Measurements from ENCODE around the gene GRIA1. TPM values are rescaled to one million over a fixed set of nuclear protein-coding genes. Genes with fewer than 3 reads are reported as not detected.

Gene GRIA1
- total RNA-seq, 1 experiment from 2014 or later, result not detected

GRCh38 chr5:153573326-153574033, 83.0 kb downstream of the GRIA1 start:
- DNase-seq (ENCODE audit: low read depth), result no peak
- in situ Hi-C loops (cut with HindIII; ENCODE audit: low pct_unique_long_range_greater_than_20kb, low sequenced_read_pairs), result no loop called here

GRCh38 chr5:153584126-153584959, 93.9 kb downstream of the GRIA1 start:
- in situ Hi-C loops (cut with HindIII; ENCODE audit: low pct_unique_long_range_greater_than_20kb, low sequenced_read_pairs), result no loop called here
- no peak for DNase-seq (ENCODE audit: low read depth)

- in situ Hi-C loops (cut with HindIII; ENCODE audit: low pct_unique_long_range_greater_than_20kb, low sequenced_read_pairs), result no loop called here
- no peak for DNase-seq (ENCODE audit: low read depth)
These were observed 94.5 kb downstream of the GRIA1 start for GRCh38 chr5:153584960-153585359.

GRCh38 chr5:153585622-153586277, 95.3 kb downstream of the GRIA1 start:
- in situ Hi-C loops (cut with HindIII; ENCODE audit: low pct_unique_long_range_greater_than_20kb, low sequenced_read_pairs), result no loop called here
- DNase-seq (ENCODE audit: low read depth), result no peak

GRCh38 chr5:153592081-153592480, 101.6 kb downstream of the GRIA1 start:
- no peak for DNase-seq (ENCODE audit: low read depth)
- in situ Hi-C loops (cut with HindIII; ENCODE audit: low pct_unique_long_range_greater_than_20kb, low sequenced_read_pairs), result no loop called here

GRCh38 chr5:153594785-153595184, 104.3 kb downstream of the GRIA1 start:
- in situ Hi-C loops (cut with HindIII; ENCODE audit: low pct_unique_long_range_greater_than_20kb, low sequenced_read_pairs), result no loop called here
- no peak for DNase-seq (ENCODE audit: low read depth)

- in situ Hi-C loops (cut with HindIII; ENCODE audit: low pct_unique_long_range_greater_than_20kb, low sequenced_read_pairs), result no loop called here
- no peak for DNase-seq (ENCODE audit: low read depth)
These were observed 107.6 kb downstream of the GRIA1 start for GRCh38 chr5:153598099-153598498.

GRCh38 chr5:153601377-153601776, 110.9 kb downstream of the GRIA1 start:
- in situ Hi-C loops (cut with HindIII; ENCODE audit: low pct_unique_long_range_greater_than_20kb, low sequenced_read_pairs), result no loop called here
- no peak for DNase-seq (ENCODE audit: low read depth)

- no peak for DNase-seq (ENCODE audit: low read depth)
- in situ Hi-C loops (cut with HindIII; ENCODE audit: low pct_unique_long_range_greater_than_20kb, low sequenced_read_pairs), result no loop called here
These were observed 114.9 kb downstream of the GRIA1 start for GRCh38 chr5:153605386-153605785.

GRCh38 chr5:153610009-153610408, 119.5 kb downstream of the GRIA1 start:
- in situ Hi-C loops (cut with HindIII; ENCODE audit: low pct_unique_long_range_greater_than_20kb, low sequenced_read_pairs), result no loop called here
- DNase-seq (ENCODE audit: low read depth), result no peak

GRCh38 chr5:153610811-153611210, 120.3 kb downstream of the GRIA1 start:
- no peak for DNase-seq (ENCODE audit: low read depth)
- in situ Hi-C loops (cut with HindIII; ENCODE audit: low pct_unique_long_range_greater_than_20kb, low sequenced_read_pairs), result no loop called here

GRCh38 chr5:153613144-153613543, 122.7 kb downstream of the GRIA1 start:
- DNase-seq (ENCODE audit: low read depth), result no peak
- in situ Hi-C loops (cut with HindIII; ENCODE audit: low pct_unique_long_range_greater_than_20kb, low sequenced_read_pairs), result no loop called here

GRCh38 chr5:153613672-153614071, 123.2 kb downstream of the GRIA1 start:
- in situ Hi-C loops (cut with HindIII; ENCODE audit: low pct_unique_long_range_greater_than_20kb, low sequenced_read_pairs), result no loop called here
- DNase-seq (ENCODE audit: low read depth), result no peak

- DNase-seq (ENCODE audit: low read depth), result no peak
- in situ Hi-C loops (cut with HindIII; ENCODE audit: low pct_unique_long_range_greater_than_20kb, low sequenced_read_pairs), result no loop called here
These were observed 126.7 kb downstream of the GRIA1 start for GRCh38 chr5:153617190-153617589.

GRCh38 chr5:153618307-153618706, 127.8 kb downstream of the GRIA1 start:
- in situ Hi-C loops (cut with HindIII; ENCODE audit: low pct_unique_long_range_greater_than_20kb, low sequenced_read_pairs), result no loop called here
- DNase-seq (ENCODE audit: low read depth), result no peak

- DNase-seq (ENCODE audit: low read depth), result no peak
- in situ Hi-C loops (cut with HindIII; ENCODE audit: low pct_unique_long_range_greater_than_20kb, low sequenced_read_pairs), result no loop called here
These were observed 128.4 kb downstream of the GRIA1 start for GRCh38 chr5:153618867-153619266.

- in situ Hi-C loops (cut with HindIII; ENCODE audit: low pct_unique_long_range_greater_than_20kb, low sequenced_read_pairs), result no loop called here
These were observed 129.3 kb downstream of the GRIA1 start for GRCh38 chr5:153619771-153620170.

GRCh38 chr5:153623124-153623523, 132.7 kb downstream of the GRIA1 start:
- in situ Hi-C loops (cut with HindIII; ENCODE audit: low pct_unique_long_range_greater_than_20kb, low sequenced_read_pairs), result no loop called here
- no peak for DNase-seq (ENCODE audit: low read depth)

More at GRCh38 chr5:153619771-153620170, 129.3 kb downstream of the GRIA1 start:
- no peak for DNase-seq (ENCODE audit: low read depth)
